B cell (primary cell): ENCODE measurements around the gene UGT2B17. TPM values are rescaled to one million over a fixed set of nuclear protein-coding genes. Genes with fewer than 3 reads are reported as not detected.

Source experiments
- ATAC-seq: fragments of 200-7000 bp; cut with Tn5 transposase; one replicate; pipeline ENCODE4 v1.10.0; 2021; ENCODE audit warnings: low read depth, mild to moderate bottlenecking, moderate number of reproducible peaks, moderate library complexity
- CTCF ChIA-PET: fragments of 350-600 bp; sonication (Branson Sonifier 250); formaldehyde crosslinking; loops from one replicate; lab custom pipeline; 2021; ENCODE audit warnings: antibody characterized with exemption, inconsistent platforms; lab: Charles Lee
- POLR2A ChIA-PET: fragments of 350-600 bp; sonication (Branson Sonifier 250); formaldehyde crosslinking; loops from one replicate; lab custom pipeline; 2021; ENCODE audit warnings: antibody characterized with exemption; lab: Charles Lee
- DNase-seq: peaks from one replicate; pipeline ENCODE4 v3.0.0; 2013
- H2AFZ ChIP-seq: 2 replicates; pipeline ENCODE4 v1.6.1; 2012; ENCODE audit warnings: mild to moderate bottlenecking, low read depth, low read length; ENCODE audit not compliant: insufficient read depth, poor library complexity, severe bottlenecking
- H3K27ac ChIP-seq, 2 donors: 1 replicate in 1 of 2; 2 replicates in 1 of 2; pipeline ENCODE4 v1.5.1; 2012 to 2013; ENCODE audit warnings: low read length in 2 of 2, mild to moderate bottlenecking in 2 of 2, moderate library complexity in 1 of 2
- H3K27me3 ChIP-seq, 4 experiments: fragments of 200-600 bp in 1 of 4; sonication (generic) in 1 of 4; replicated peaks in 1 of 4; 1 replicate in 2 of 4; 2 replicates in 2 of 4; pipeline versions ENCODE4 v1.6.1 to v1.7.0; 2013 to 2016; ENCODE audit warnings: low read length in 3 of 4, mild to moderate bottlenecking in 2 of 4, mixed read lengths in 1 of 4, moderate library complexity in 1 of 4; ENCODE audit not compliant: insufficient read depth in 4 of 4, control insufficient read depth in 3 of 4; ENCODE audit errors: control extremely low read depth in 1 of 4
- H3K36me3 ChIP-seq, 2 experiments: replicated peaks in 1 of 2; 1 replicate in 1 of 2; 2 replicates in 1 of 2; pipeline versions ENCODE4 v1.6.1 to v1.7.1; 2013; ENCODE audit warnings: low read length in 1 of 2; ENCODE audit not compliant: insufficient read depth in 2 of 2, control insufficient read depth in 1 of 2; ENCODE audit errors: control extremely low read depth in 1 of 2, extremely low read depth in 1 of 2
- H3K4me1 ChIP-seq, 2 donors: fragments of 200-600 bp in 1 of 2; sonication (generic) in 1 of 2; 1 replicate in 1 of 2; 2 replicates in 1 of 2; pipeline versions ENCODE4 v1.5.1 to v1.6.1; 2013 to 2017; ENCODE audit warnings: low read length in 2 of 2; ENCODE audit not compliant: control insufficient read depth in 2 of 2, insufficient read depth in 2 of 2
- H3K4me2 ChIP-seq: replicated peaks from 2 replicates; pipeline ENCODE3; 2012; ENCODE audit warnings: mild to moderate bottlenecking, low read depth, low read length; ENCODE audit not compliant: poor library complexity, severe bottlenecking
- H3K4me3 ChIP-seq, 5 experiments: fragments of 200-600 bp in 1 of 5; sonication (generic) in 1 of 5; 1 replicate in 3 of 5; 2 replicates in 2 of 5; pipeline versions ENCODE4 v1.5.1 to v1.7.0; 2011 to 2016; ENCODE audit warnings: low read length in 4 of 5, mild to moderate bottlenecking in 4 of 5, low read depth in 2 of 5, control low read depth in 1 of 5, moderate library complexity in 1 of 5; ENCODE audit not compliant: insufficient read depth in 1 of 5; ENCODE audit errors: control extremely low read depth in 1 of 5, extremely low read depth in 1 of 5
- H3K79me2 ChIP-seq: fragments of 200-600 bp; sonication (generic); one replicate; pipeline ENCODE4 v1.6.0; 2016; ENCODE audit warnings: low read length; ENCODE audit not compliant: control insufficient read depth, insufficient read depth
- H3K9ac ChIP-seq: fragments of 200-600 bp; sonication (generic); 2 replicates; pipeline ENCODE4 v1.6.1; 2017; ENCODE audit warnings: mild to moderate bottlenecking, low read length, moderate library complexity
- H3K9me3 ChIP-seq, 3 donors: one replicate each; pipeline versions ENCODE4 v1.6.1 to v1.7.1; 2013; ENCODE audit warnings: low read length in 2 of 3; ENCODE audit not compliant: control insufficient read depth in 2 of 3, insufficient read depth in 1 of 3; ENCODE audit errors: control extremely low read depth in 1 of 3
- H4K20me1 ChIP-seq: 2 replicates; pipeline ENCODE4 v1.6.0; 2012; ENCODE audit warnings: mild to moderate bottlenecking, low read length; ENCODE audit not compliant: insufficient read depth, control insufficient read depth, poor library complexity, severe bottlenecking
- H3K27ac Mint-ChIP-seq: one replicate; pipeline ENCODE4 v1.8.0; 2021; ENCODE audit warnings: mixed read lengths
- H3K27me3 Mint-ChIP-seq: one replicate; pipeline ENCODE4 v1.8.0; 2021; ENCODE audit warnings: mixed read lengths
- H3K4me1 Mint-ChIP-seq: one replicate; pipeline ENCODE4 v1.8.0; 2021; ENCODE audit warnings: mixed read lengths
- H3K4me3 Mint-ChIP-seq: one replicate; pipeline ENCODE4 v1.8.0; 2021; ENCODE audit warnings: mixed read lengths
- H3K9me3 Mint-ChIP-seq: one replicate; pipeline ENCODE4 v1.8.0; 2022; ENCODE audit warnings: mixed read lengths; ENCODE audit not compliant: insufficient read depth
- EZH2 ChIP-seq: IDR thresholded peaks from 2 replicates; pipeline ENCODE4 v1.6.1; 2012; ENCODE audit warnings: borderline replicate concordance, low read depth, mild to moderate bottlenecking, moderate library complexity, low read length; ENCODE audit not compliant: insufficient read depth, poor library complexity, severe bottlenecking
- WGBS: methylation state at CpG from one replicate; pipeline ENCODE4 v1.1.5; 2013; ENCODE audit warnings: missing lambda C conversion rate; ENCODE audit not compliant: insufficient coverage; 5-methylcytosine and 5-hydroxymethylcytosine counted together
- intact Hi-C: fragments of 100-400 bp; cut with micrococcal nuclease; formaldehyde crosslinking; loops from one replicate; pipeline ENCODE4 v1.10.0; 2022
- polyA plus RNA-seq: library from polyadenylated mRNA; depleted of rRNA; stranded (reverse); fragments of >200 nt; gene quantifications from 2 replicates; pipeline ENCODE4 v1.2.3, GENCODE V29; 2012
- total RNA-seq, 2 donors: library from RNA; stranded (reverse); fragments of 120-200 nt in 1 of 2; gene quantifications; 1 replicate in 1 of 2; 2 replicates in 1 of 2; pipeline versions ENCODE4 v1.2.3 to v1.2.4, GENCODE V29; 2013 to 2022
- TF ChIP-seq, protein P1 (sequence below): fragments of 200-600 bp; IDR thresholded peaks from one replicate; pipeline ENCODE4 v1.8.0; 2022; ENCODE audit warnings: antibody characterized with exemption, mild to moderate bottlenecking

Gene UGT2B17
- total and polyA plus RNA-seq, 2 donors (not counting 1 experiment from before 2014, with no cell fraction given) = 0.52 TPM; not detected in 1

DNA sequence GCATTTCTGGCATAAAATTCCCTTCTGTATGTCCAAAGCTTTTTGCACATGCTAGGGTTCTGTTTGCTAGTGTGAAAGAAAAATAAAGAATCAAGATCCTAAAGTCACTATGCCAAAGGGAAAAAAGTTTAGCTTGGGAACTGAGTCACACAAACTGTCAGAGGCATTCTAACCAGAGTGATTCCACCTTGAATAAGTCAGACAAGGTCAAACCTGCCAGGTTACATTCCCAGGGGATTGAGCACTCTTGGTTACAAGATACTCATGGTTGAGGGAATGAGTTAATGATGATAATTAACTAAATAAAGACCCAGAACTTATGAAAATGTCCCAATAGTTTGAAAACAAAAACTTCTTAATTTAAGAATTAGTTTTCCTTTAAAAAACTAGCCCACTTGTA is 13.7 kb upstream of the UGT2B17 start:
- CTCF ChIA-PET = no interaction called here

DNA sequence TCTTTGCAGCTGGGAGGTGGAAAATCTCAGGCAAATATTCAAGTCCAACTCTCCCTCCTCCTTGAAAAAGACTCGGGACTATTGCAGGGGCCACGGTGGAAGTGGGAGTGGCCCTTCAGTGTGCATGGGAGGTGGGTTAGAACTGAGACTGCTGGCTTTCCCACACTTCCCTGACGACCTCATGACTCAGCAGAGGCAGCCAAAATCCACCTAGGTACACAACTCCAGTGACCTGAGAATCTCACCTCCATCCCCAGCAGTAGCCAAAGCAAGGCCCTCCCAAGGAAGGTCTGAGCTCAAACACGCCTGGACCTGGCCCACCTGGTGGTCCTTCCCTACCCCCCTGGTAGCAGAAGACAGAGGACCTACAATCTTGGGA is 6.2 kb upstream of the UGT2B17 start:
- Mint-ChIP-seq H3K27me3 (no peaks in the 10 kb centered on the region), H3K4me3 (no peak overlapping the region), H3K9me3 (peaks cover 7% of the 10 kb centered on the region), H3K27ac (no peak overlapping the region), H3K4me1 (peaks cover 1% of the 10 kb centered on the region)
- CTCF ChIA-PET = no interaction called here
- POLR2A ChIA-PET = no interaction called here
- Histone ChIP-seq H3K27ac (no peak overlapping the region), H3K27me3 (no peaks in the 10 kb centered on the region), H3K79me2 (no peaks in the 10 kb centered on the region), H3K9ac (no peak overlapping the region), H3K4me3 (no peak overlapping the region), H4K20me1 (no peaks in the 10 kb centered on the region), H3K4me2 (no peak overlapping the region), H3K36me3 (no peaks in the 10 kb centered on the region), H3K4me1 (no peaks in the 10 kb centered on the region), H2AFZ (no peak overlapping the region), H3K9me3 (peaks cover 0 to 6% (median 0%) of the 10 kb centered on the region in 3 donors)
- TF ChIP-seq, protein P1, sequence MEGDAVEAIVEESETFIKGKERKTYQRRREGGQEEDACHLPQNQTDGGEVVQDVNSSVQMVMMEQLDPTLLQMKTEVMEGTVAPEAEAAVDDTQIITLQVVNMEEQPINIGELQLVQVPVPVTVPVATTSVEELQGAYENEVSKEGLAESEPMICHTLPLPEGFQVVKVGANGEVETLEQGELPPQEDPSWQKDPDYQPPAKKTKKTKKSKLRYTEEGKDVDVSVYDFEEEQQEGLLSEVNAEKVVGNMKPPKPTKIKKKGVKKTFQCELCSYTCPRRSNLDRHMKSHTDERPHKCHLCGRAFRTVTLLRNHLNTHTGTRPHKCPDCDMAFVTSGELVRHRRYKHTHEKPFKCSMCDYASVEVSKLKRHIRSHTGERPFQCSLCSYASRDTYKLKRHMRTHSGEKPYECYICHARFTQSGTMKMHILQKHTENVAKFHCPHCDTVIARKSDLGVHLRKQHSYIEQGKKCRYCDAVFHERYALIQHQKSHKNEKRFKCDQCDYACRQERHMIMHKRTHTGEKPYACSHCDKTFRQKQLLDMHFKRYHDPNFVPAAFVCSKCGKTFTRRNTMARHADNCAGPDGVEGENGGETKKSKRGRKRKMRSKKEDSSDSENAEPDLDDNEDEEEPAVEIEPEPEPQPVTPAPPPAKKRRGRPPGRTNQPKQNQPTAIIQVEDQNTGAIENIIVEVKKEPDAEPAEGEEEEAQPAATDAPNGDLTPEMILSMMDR = no peak
- no peak for TF ChIP-seq EZH2
- DNase-seq (no peak), ATAC-seq (no peak)
- intact Hi-C loops = no loop called here
- 83% methylated on average over 2 of the region's 4 CpGs for WGBS

More for the DNA sequence above, 13.7 kb upstream of the UGT2B17 start:
- Histone ChIP-seq H3K9me3 (no peaks in the 10 kb centered on the region), H3K27ac (no peak overlapping the region), H3K36me3 (no peaks in the 10 kb centered on the region), H3K79me2 (no peaks in the 10 kb centered on the region), H3K4me1 (no peaks in the 10 kb centered on the region), H4K20me1 (no peaks in the 10 kb centered on the region), H3K9ac (no peak overlapping the region), H3K27me3 (no peaks in the 10 kb centered on the region), H2AFZ (no peak overlapping the region), H3K4me3 (no peak overlapping the region), H3K4me2 (no peak overlapping the region)
- Mint-ChIP-seq H3K27me3 (no peaks in the 10 kb centered on the region), H3K9me3 (peaks cover 2% of the 10 kb centered on the region), H3K4me3 (no peak overlapping the region), H3K27ac (no peak overlapping the region), H3K4me1 (no peaks in the 10 kb centered on the region)
- TF ChIP-seq, protein P1 = no peak
- no peak for TF ChIP-seq EZH2
- DNase-seq = no peak
- no peak for ATAC-seq
- POLR2A ChIA-PET = no interaction called here
- intact Hi-C loops = no loop called here
